Stimulated activated CD8-positive, alpha-beta memory T cell treated with anti-CD3 and anti-CD28 coated beads, Interleukin-4, amount 100 ng/mL, for 24 hours (primary cell): ENCODE measurements around the gene PDLIM1.
"Not testable (repeated sequence)": the region's sequence is repeated elsewhere in the genome, so short reads cannot be mapped to it uniquely, and the experiment has no call there.

Experiments
- DNase-seq: peaks from one replicate; pipeline ENCODE4 v3.0.0-alpha.2; 2020; ENCODE audit warnings: low read depth

PDLIM1 gene

DNA sequence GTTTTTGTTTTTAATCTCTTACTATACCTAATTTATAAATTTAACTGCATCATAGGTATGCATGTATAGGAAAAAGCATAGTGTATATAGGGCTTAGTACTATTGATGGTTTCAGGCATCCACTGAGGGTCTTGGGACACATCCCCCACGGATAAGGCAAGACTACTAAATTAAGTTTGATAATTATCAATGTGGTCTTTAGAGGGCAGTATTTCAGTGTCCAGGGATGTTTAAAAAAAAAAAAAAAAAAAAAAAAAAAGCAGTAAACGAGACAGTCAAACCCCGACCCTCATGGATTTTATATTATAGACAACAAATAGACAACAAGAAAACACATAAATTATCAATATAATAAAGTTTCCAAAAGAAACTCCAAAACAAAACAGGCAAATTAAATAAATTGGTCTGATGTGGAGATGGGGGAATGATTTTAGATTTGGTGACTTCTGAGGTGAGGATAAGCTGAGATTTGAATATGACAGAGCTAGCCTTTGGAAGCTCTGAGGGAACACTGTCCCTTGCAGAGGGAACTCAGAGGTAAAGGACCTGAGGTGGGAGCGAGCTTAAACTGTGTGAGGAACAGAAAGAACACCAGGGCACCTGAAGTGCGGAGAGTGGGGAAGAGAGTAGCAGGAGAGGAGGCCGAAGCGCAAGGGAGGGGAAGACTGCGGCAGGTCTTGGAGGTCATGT, 82.0 kb downstream of the PDLIM1 start:
- no peak for DNase-seq

- not testable (repeated sequence) for DNase-seq
Measured at GRCh38 chr10:95202865-95203264, 87.9 kb downstream of the PDLIM1 start.

GRCh38 chr10:95201736-95202135, 89.1 kb downstream of the PDLIM1 start:
- DNase-seq: no peak

GRCh38 chr10:95196046-95196445, 94.8 kb downstream of the PDLIM1 start:
- DNase-seq: no peak

DNA sequence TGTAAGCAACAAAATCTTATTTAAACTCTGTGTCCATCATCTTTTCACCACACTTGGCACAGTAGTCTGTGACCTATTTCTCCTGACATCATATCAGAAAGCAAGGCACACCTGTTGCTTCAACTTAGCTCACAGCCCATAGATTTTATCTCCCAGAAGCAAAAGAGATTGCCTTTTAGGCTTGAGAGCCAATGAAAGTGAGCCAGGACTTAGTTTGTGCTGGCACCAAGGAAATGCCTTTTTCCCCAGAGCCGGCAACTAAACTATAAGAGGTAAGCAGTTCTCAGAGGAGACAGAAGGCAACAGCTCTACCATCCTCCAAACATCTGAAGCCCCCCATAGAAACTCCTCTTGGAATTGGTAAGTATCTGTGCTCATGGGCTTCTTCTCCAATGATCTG, 96.9 kb downstream of the PDLIM1 start, which contains the start of gene ACSM6:
ACSM6 (plus strand) TSS at position 295 of the 400 bp plus-strand sequence. CDS start 248 bp downstream, outside the sequence.
- no peak for DNase-seq

- DNase-seq: no peak
Measured at GRCh38 chr10:95188593-95188992, 102.2 kb downstream of the PDLIM1 start.

DNA sequence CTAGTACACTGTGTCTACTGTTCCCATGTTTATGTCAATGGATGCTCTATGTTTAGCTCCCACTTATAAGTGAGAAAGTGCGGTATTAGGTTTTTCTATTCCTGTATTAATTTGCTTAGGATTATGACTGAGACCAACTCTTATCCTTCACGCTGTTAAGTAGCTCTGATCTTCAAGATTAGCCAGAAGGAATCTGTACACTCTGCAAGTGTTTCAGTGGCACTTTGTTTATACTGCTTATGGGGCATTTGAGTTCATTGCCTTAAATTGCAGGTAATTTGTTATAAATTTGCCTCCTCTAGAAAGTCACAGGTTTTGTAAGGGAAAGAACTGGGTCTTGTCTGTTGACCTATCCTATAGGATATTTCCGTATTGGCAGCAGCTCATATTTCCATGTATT, 103.2 kb downstream of the PDLIM1 start:
- no peak for DNase-seq
